Panc1 (cell line): Measurements from ENCODE around the gene SPDYC. TPM values are rescaled to one million over a fixed set of nuclear protein-coding genes. Genes with fewer than 3 reads are reported as not detected.

Experiments
- ATAC-seq: fragments of 200-7000 bp; cut with Tn5 transposase; 2 replicates; pipeline ENCODE4 v1.9.1; 2020; ENCODE audit warnings: mild to moderate bottlenecking, moderate library complexity
- BruUV-seq: library from RNA; stranded (reverse); fragments of 400-500 nt; replicated peaks from 2 replicates; lab custom pipeline; 2021; lab: Mats Ljungman, UMichigan
- CTCF ChIA-PET: fragments of 300-600 bp; sonication (Branson Sonifier 250); formaldehyde crosslinking; loops from one replicate; lab custom pipeline; 2022; ENCODE audit warnings: antibody characterized with exemption; lab: Charles Lee
- POLR2A ChIA-PET: fragments of 300-600 bp; sonication (Branson Sonifier 250); formaldehyde crosslinking; loops from one replicate; lab custom pipeline; 2022; ENCODE audit warnings: antibody characterized with exemption; lab: Charles Lee
- DNase-seq: peaks from one replicate; pipeline ENCODE4 v3.0.0-alpha.2; 2010; ENCODE audit warnings: low read depth, low spot score
- H3K27ac ChIP-seq: 2 replicates; pipeline ENCODE4 v1.5.1; 2011; ENCODE audit warnings: mild to moderate bottlenecking, low read length, inconsistent platforms
- H3K27me3 ChIP-seq: fragments of 200-500 bp; sonication (Bioruptor generic); 2 replicates; pipeline ENCODE4 v1.6.0; 2014; ENCODE audit warnings: low read length, inconsistent platforms; ENCODE audit not compliant: control insufficient read depth, insufficient read depth
- H3K36me3 ChIP-seq: fragments of 200-500 bp; sonication (Bioruptor generic); 2 replicates; pipeline ENCODE4 v1.5.1; 2014; ENCODE audit warnings: inconsistent platforms, mild to moderate bottlenecking, low read length, moderate library complexity; ENCODE audit not compliant: control insufficient read depth, insufficient read depth
- H3K4me1 ChIP-seq: 2 replicates; pipeline ENCODE4 v1.5.1; 2011; ENCODE audit warnings: inconsistent platforms, mild to moderate bottlenecking, low read length, moderate library complexity; ENCODE audit not compliant: control insufficient read depth, insufficient read depth
- H3K4me3 ChIP-seq, 2 experiments: 2 replicates each; pipeline ENCODE4 v1.5.1; 2011 to 2012; ENCODE audit warnings: low read depth in 2 of 2, low read length in 2 of 2, mild to moderate bottlenecking in 2 of 2, inconsistent platforms in 1 of 2, moderate library complexity in 1 of 2
- H3K9me3 ChIP-seq: fragments of 200-500 bp; sonication (Bioruptor generic); 2 replicates; pipeline ENCODE4 v1.5.1; 2014; ENCODE audit warnings: low read depth, mild to moderate bottlenecking, inconsistent platforms, low read length, moderate library complexity; ENCODE audit not compliant: control insufficient read depth, insufficient read depth
- CTCF ChIP-seq: fragments of 450-650 bp; IDR thresholded peaks from 2 replicates; pipeline ENCODE4 v1.5.1; 2017; ENCODE audit warnings: mild to moderate bottlenecking
- POLR2AphosphoS5 ChIP-seq: IDR thresholded peaks from 2 replicates; pipeline ENCODE4 v1.6.1; 2012; ENCODE audit warnings: mild to moderate bottlenecking, low read depth, low read length, moderate library complexity
- SIN3A ChIP-seq: IDR thresholded peaks from 2 replicates; pipeline ENCODE4 v1.6.1; 2012; ENCODE audit warnings: low read depth, mild to moderate bottlenecking, low read length, moderate library complexity, borderline replicate concordance; ENCODE audit not compliant: insufficient read depth
- TCF7L2 ChIP-seq: IDR thresholded peaks from 2 replicates; pipeline ENCODE4 v1.6.1; 2011; ENCODE audit warnings: mild to moderate bottlenecking, low read depth, low read length, inconsistent platforms
- in situ Hi-C: cut with HindIII; loops from 2 replicates; pipeline ENCODE4 v1.10.0; 2016; ENCODE audit warnings: low sequenced_read_pairs, low pct_unique_long_range_greater_than_20kb
- intact Hi-C: fragments of 100-400 bp; cut with micrococcal nuclease; formaldehyde crosslinking; loops from one replicate; pipeline ENCODE4 v1.10.0; 2022; ENCODE audit not compliant: unreplicated experiment
- total RNA-seq: library from RNA; stranded (reverse); gene quantifications from one replicate; pipeline ENCODE4 v1.2.1, GENCODE V29; 2021; ENCODE audit not compliant: unreplicated experiment
- TF ChIP-seq, protein P1 (sequence below), 2 experiments: IDR thresholded peaks; 2 replicates each; pipeline ENCODE4 v1.6.1; 2011 to 2012; ENCODE audit warnings: low read depth in 2 of 2, control low read depth in 1 of 2, low read length in 1 of 2, mild to moderate bottlenecking in 1 of 2, moderate library complexity in 1 of 2; ENCODE audit not compliant: insufficient read depth in 1 of 2

The SPDYC gene
- total RNA-seq, 1 experiment from 2014 or later = not detected

DNA sequence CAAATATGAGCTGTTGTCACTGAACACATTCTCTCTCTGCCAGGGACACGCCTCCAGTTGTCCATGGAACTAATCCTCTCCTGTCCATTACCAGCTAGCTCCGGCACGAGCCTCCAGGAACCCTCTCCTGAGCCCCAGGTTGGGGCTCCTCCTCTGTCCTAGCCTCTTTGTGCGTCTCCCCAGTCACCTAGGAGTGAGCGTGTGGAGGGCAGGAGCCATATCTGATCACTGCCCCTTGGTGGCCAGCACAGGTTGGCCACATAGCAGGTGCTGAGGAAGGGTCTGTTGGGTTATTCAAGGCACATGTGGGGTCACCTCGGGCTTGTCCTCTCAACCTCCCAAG lies 38.2 kb upstream of the SPDYC start:
- CTCF ChIA-PET = interaction anchor here (0.6 to 0.7 kb wide), 2 partner anchors 17 to 22 kb away, joined by 3 read pairs; no protein-coding TSS in a partner anchor
- peaks cover 16% of the 10 kb centered on the region for H3K4me1 ChIP-seq
- in situ Hi-C loops = no loop called here
- BruUV-seq = no TSS peak
- H3K36me3 ChIP-seq = peaks cover 12% of the 10 kb centered on the region; the same call in 1 of the 2 replicates
- no peak for TF ChIP-seq CTCF
- no peak for TF ChIP-seq SIN3A
- TF ChIP-seq TCF7L2 = no peak
- TF ChIP-seq POLR2AphosphoS5 = no peak
- TF ChIP-seq, protein P1, sequence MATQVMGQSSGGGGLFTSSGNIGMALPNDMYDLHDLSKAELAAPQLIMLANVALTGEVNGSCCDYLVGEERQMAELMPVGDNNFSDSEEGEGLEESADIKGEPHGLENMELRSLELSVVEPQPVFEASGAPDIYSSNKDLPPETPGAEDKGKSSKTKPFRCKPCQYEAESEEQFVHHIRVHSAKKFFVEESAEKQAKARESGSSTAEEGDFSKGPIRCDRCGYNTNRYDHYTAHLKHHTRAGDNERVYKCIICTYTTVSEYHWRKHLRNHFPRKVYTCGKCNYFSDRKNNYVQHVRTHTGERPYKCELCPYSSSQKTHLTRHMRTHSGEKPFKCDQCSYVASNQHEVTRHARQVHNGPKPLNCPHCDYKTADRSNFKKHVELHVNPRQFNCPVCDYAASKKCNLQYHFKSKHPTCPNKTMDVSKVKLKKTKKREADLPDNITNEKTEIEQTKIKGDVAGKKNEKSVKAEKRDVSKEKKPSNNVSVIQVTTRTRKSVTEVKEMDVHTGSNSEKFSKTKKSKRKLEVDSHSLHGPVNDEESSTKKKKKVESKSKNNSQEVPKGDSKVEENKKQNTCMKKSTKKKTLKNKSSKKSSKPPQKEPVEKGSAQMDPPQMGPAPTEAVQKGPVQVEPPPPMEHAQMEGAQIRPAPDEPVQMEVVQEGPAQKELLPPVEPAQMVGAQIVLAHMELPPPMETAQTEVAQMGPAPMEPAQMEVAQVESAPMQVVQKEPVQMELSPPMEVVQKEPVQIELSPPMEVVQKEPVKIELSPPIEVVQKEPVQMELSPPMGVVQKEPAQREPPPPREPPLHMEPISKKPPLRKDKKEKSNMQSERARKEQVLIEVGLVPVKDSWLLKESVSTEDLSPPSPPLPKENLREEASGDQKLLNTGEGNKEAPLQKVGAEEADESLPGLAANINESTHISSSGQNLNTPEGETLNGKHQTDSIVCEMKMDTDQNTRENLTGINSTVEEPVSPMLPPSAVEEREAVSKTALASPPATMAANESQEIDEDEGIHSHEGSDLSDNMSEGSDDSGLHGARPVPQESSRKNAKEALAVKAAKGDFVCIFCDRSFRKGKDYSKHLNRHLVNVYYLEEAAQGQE (IDR thresholded peaks at IDR 0.05; ENCODE audit: insufficient read depth in 1 of 2, low read depth in 2 of 2, low read length in 1 of 2) = no peak
- no peak for ATAC-seq
- intact Hi-C loops = loop anchor here (10.0 kb wide), 1 partner anchor 53 kb away; the partner anchor contains the start of gene CAPN1
- POLR2A ChIA-PET = interaction anchor here (0.5 kb wide), 1 partner anchor 843 kb away, joined by 3 read pairs; no protein-coding TSS in a partner anchor
- no peak for DNase-seq
- H3K27ac ChIP-seq = no peak overlapping the region
- H3K9me3 ChIP-seq = no peaks in the 10 kb centered on the region
- H3K4me3 ChIP-seq = no peak overlapping the region
- no peaks in the 10 kb centered on the region for H3K27me3 ChIP-seq

DNA sequence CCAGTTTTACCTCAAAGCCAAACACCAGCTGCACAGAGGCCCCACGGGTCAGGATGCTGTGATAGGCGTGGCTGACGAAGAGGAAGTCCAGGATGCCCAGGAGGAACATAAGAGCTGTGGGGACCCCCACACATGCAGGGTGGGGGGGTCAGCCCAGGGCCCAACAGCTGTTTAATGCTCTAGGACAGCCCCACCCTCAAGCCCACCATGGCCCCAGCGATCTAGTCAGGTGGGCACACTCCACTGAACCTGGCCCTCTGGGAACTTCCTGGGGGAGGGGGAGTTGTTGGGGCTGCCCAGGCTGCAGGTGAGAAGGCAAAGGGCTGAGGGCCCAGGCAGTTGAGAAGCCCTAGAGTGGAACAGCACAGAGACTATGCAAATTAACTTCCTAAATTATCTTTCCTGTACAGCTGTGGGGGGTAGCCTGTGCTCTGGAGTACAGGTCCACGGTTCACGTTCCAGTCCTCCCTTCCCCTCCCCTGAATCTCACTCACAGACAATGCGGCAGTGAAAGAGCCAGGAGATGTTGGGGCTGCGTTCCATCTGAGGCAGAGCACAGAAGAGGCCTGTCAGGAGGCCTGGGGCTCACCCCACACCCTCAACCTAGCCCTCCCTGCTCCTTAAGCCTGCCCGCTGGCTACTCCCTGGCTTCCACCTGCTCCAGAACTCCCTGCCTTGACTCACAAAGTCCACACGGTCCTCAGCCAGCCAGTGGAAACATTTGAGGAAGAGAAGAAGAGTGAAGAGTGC lies 37.6 kb upstream of the SPDYC start:
- BruUV-seq = no TSS peak
- no peak for DNase-seq
- no peaks in the 10 kb centered on the region for H3K9me3 ChIP-seq
- intact Hi-C loops (loop anchor here (10.0 kb wide), 1 partner anchor 52 kb away; the partner anchor contains the start of gene CAPN1), in situ Hi-C loops (no loop called here)
- no peak for ATAC-seq
- POLR2A ChIA-PET = no interaction called here
- H3K27me3 ChIP-seq = no peaks in the 10 kb centered on the region
- H3K27ac ChIP-seq = no peak overlapping the region; the same call in 1 of the 2 replicates
- H3K36me3 ChIP-seq = peaks cover 9% of the 10 kb centered on the region; the same call in 1 of the 2 replicates
- no peak for TF ChIP-seq TCF7L2
- TF ChIP-seq, protein P1 (IDR thresholded peaks at IDR 0.05; ENCODE audit: insufficient read depth in 1 of 2, low read depth in 2 of 2, low read length in 1 of 2) = no peak
- no peak for TF ChIP-seq POLR2AphosphoS5
- TF ChIP-seq CTCF = no peak
- TF ChIP-seq SIN3A = no peak
- peaks cover 16% of the 10 kb centered on the region for H3K4me1 ChIP-seq
- peak overlapping the region in 1 of 2 experiments; percentile 96; a peak in 1 of 4 replicates for H3K4me3 ChIP-seq
- CTCF ChIA-PET = interaction anchor here (0.6 kb wide), 1 partner anchor 17 kb away, joined by 3 read pairs; no protein-coding TSS in a partner anchor
